Activated B cell treated with CpG ODN at 0.5 μM for 24 hours (primary cell): ENCODE results near the gene ANO8. TPM values are rescaled to one million over a fixed set of nuclear protein-coding genes. Genes with fewer than 3 reads are reported as not detected.

Source experiments
- ATAC-seq: fragments of 200-7000 bp; cut with Tn5 transposase; one replicate; pipeline ENCODE4 v1.10.0; 2021; ENCODE audit warnings: low read depth, mild to moderate bottlenecking, moderate library complexity
- CTCF ChIA-PET: fragments of 350-600 bp; sonication (Branson Sonifier 250); formaldehyde crosslinking; loops from one replicate; lab custom pipeline; 2021; ENCODE audit warnings: antibody characterized with exemption; lab: Charles Lee
- POLR2A ChIA-PET: fragments of 350-600 bp; sonication (Branson Sonifier 250); formaldehyde crosslinking; loops from one replicate; lab custom pipeline; 2021; ENCODE audit warnings: antibody characterized with exemption; lab: Charles Lee
- DNase-seq: peaks from one replicate; pipeline ENCODE4 v3.0.0; 2022
- H3K27ac Mint-ChIP-seq: one replicate; pipeline ENCODE4 v1.8.0; 2020; ENCODE audit warnings: mixed read lengths
- H3K27me3 Mint-ChIP-seq: one replicate; pipeline ENCODE4 v1.8.0; 2021; ENCODE audit warnings: mixed read lengths
- H3K36me3 Mint-ChIP-seq: one replicate; pipeline ENCODE4 v1.8.0; 2021; ENCODE audit warnings: low read depth, mixed read lengths
- H3K4me1 Mint-ChIP-seq: one replicate; pipeline ENCODE4 v1.8.0; 2021; ENCODE audit warnings: mixed read lengths
- H3K4me3 Mint-ChIP-seq: one replicate; pipeline ENCODE4 v1.8.0; 2020; ENCODE audit warnings: mild to moderate bottlenecking, mixed read lengths
- H3K9me3 Mint-ChIP-seq: one replicate; pipeline ENCODE4 v1.8.0; 2020; ENCODE audit warnings: mixed read lengths
- CTCF ChIP-seq: fragments of 200-600 bp; IDR thresholded peaks from one replicate; pipeline ENCODE4 v1.8.0; 2022; ENCODE audit warnings: antibody characterized with exemption, mild to moderate bottlenecking
- intact Hi-C: fragments of 100-400 bp; cut with micrococcal nuclease; formaldehyde crosslinking; loops from one replicate; pipeline ENCODE4 v1.15.1; 2024
- total RNA-seq: library from RNA; stranded (reverse); gene quantifications from 2 replicates; pipeline ENCODE4 v1.2.3, GENCODE V29; 2022

The ANO8 gene
- total RNA-seq, 1 donor from 2014 or later: 2.2 TPM

- H3K4me3 Mint-ChIP-seq: no peak overlapping the region
- TF ChIP-seq CTCF: no peak
- intact Hi-C loops: no loop called here
- no peaks in the 10 kb centered on the region for H3K9me3 Mint-ChIP-seq
- CTCF ChIA-PET: no interaction called here
- DNase-seq (no peak), ATAC-seq (no peak)
- H3K27me3 Mint-ChIP-seq: no peaks in the 10 kb centered on the region
- H3K27ac Mint-ChIP-seq: no peak overlapping the region
- peaks cover 30% of the 10 kb centered on the region for H3K36me3 Mint-ChIP-seq
- POLR2A ChIA-PET: interaction anchor here (0.7 kb wide), 1 partner anchor 1992 kb away, joined by 6 read pairs; no protein-coding TSS in a partner anchor
- H3K4me1 Mint-ChIP-seq: peaks cover 8% of the 10 kb centered on the region
Measured at GRCh38 chr19:17323300-17323963, 11.2 kb downstream of the ANO8 start.

- no peak overlapping the region for H3K4me3 Mint-ChIP-seq
- no peak for DNase-seq
- TF ChIP-seq CTCF: no peak
- intact Hi-C loops: no loop called here
- ChIA-PET CTCF (no interaction called here), POLR2A (interaction anchor here (0.7 kb wide), 1 partner anchor 1991 kb away, joined by 6 read pairs; no protein-coding TSS in a partner anchor)
- no peak overlapping the region for H3K27ac Mint-ChIP-seq
- no peak for ATAC-seq
- peaks cover 31% of the 10 kb centered on the region for H3K36me3 Mint-ChIP-seq
- peaks cover 7% of the 10 kb centered on the region for H3K4me1 Mint-ChIP-seq
- no peaks in the 10 kb centered on the region for H3K9me3 Mint-ChIP-seq
- no peaks in the 10 kb centered on the region for H3K27me3 Mint-ChIP-seq
Measured at GRCh38 chr19:17322854-17323253, 11.8 kb downstream of the ANO8 start.

GRCh38 chr19:17321655-17322489 is 12.8 kb downstream of the ANO8 start:
- Mint-ChIP-seq H3K4me3 (no peak overlapping the region), H3K4me1 (peaks cover 4% of the 10 kb centered on the region), H3K36me3 (peaks cover 33% of the 10 kb centered on the region), H3K9me3 (no peaks in the 10 kb centered on the region), H3K27ac (no peak overlapping the region), H3K27me3 (no peaks in the 10 kb centered on the region)
- intact Hi-C loops: no loop called here
- DNase-seq (no peak), ATAC-seq (no peak)
- ChIA-PET CTCF (no interaction called here), POLR2A (interaction anchor here (1.1 to 1.5 kb wide), 2 partner anchors 12 to 13 kb away, joined by 3 to 7 read pairs; partner anchors contain the start of gene DDA1)
- TF ChIP-seq CTCF: no peak

- Mint-ChIP-seq H3K4me1 (peaks cover 4% of the 10 kb centered on the region), H3K27ac (no peak overlapping the region), H3K4me3 (no peak overlapping the region), H3K9me3 (no peaks in the 10 kb centered on the region), H3K36me3 (peaks cover 43% of the 10 kb centered on the region), H3K27me3 (no peaks in the 10 kb centered on the region)
- POLR2A ChIA-PET: interaction anchor here (1.5 kb wide), 1 partner anchor 11 kb away, joined by 7 read pairs; the partner anchor contains the start of gene DDA1
- ATAC-seq (no peak), DNase-seq (no peak)
- intact Hi-C loops: no loop called here
- no peak for TF ChIP-seq CTCF
- CTCF ChIA-PET: no interaction called here
Measured at GRCh38 chr19:17320435-17320834, 14.2 kb downstream of the ANO8 start.
